Osteoblast (primary cell): ENCODE results near the gene AQP1. TPM values are rescaled to one million over a fixed set of nuclear protein-coding genes. Genes with fewer than 3 reads are reported as not detected.

Source experiments
- DNase-seq: peaks from one replicate; pipeline ENCODE4 v3.0.0; 2011; ENCODE audit warnings: low spot score, mixed read lengths; ENCODE audit not compliant: insufficient read length; ENCODE audit errors: missing footprints
- H2AFZ ChIP-seq: 2 replicates; pipeline ENCODE4 v1.6.0; 2011; ENCODE audit warnings: mild to moderate bottlenecking, low read length
- H3K27ac ChIP-seq: 2 replicates; pipeline ENCODE4 v1.5.1; 2011; ENCODE audit warnings: mild to moderate bottlenecking, low read depth, low read length, moderate library complexity
- H3K27me3 ChIP-seq: 2 replicates; pipeline ENCODE4 v1.6.0; 2012; ENCODE audit warnings: mild to moderate bottlenecking, control low read depth, inconsistent platforms, low read length, moderate library complexity; ENCODE audit not compliant: insufficient read depth
- H3K36me3 ChIP-seq: 2 replicates; pipeline ENCODE4 v1.5.1; 2011; ENCODE audit warnings: mild to moderate bottlenecking, low read length, control low read depth, moderate library complexity; ENCODE audit not compliant: insufficient read depth
- H3K4me1 ChIP-seq: 2 replicates; pipeline ENCODE4 v1.5.1; 2011; ENCODE audit warnings: mild to moderate bottlenecking, low read length, control low read depth, moderate library complexity; ENCODE audit not compliant: insufficient read depth
- H3K4me2 ChIP-seq: 2 replicates; pipeline ENCODE4 v1.6.0; 2011; ENCODE audit warnings: mild to moderate bottlenecking, low read length; ENCODE audit not compliant: insufficient read depth
- H3K4me3 ChIP-seq: fragments of 200-600 bp; sonication (generic); 3 replicates; pipeline ENCODE4 v1.5.1; 2012; ENCODE audit warnings: mild to moderate bottlenecking, low read length, inconsistent platforms; ENCODE audit not compliant: insufficient read depth
- H3K79me2 ChIP-seq: 2 replicates; pipeline ENCODE4 v1.6.0; 2012; ENCODE audit warnings: mild to moderate bottlenecking, low read length, control low read depth, inconsistent platforms; ENCODE audit not compliant: insufficient read depth
- H3K9me3 ChIP-seq: 2 replicates; pipeline ENCODE4 v1.5.1; 2011; ENCODE audit warnings: low read depth, low read length, control low read depth
- H4K20me1 ChIP-seq: 2 replicates; pipeline ENCODE4 v1.6.0; 2012; ENCODE audit warnings: mild to moderate bottlenecking, low read length, control low read depth; ENCODE audit not compliant: insufficient read depth
- total RNA-seq: library from RNA; depleted of rRNA; stranded (reverse); fragments of >200 nt; gene quantifications from 2 replicates; pipeline ENCODE4 v1.2.3, GENCODE V29; 2012
- TF ChIP-seq, protein P1 (sequence below): IDR thresholded peaks from 2 replicates; pipeline ENCODE4 v1.5.1; 2011; ENCODE audit warnings: mild to moderate bottlenecking, low read depth, low read length, moderate library complexity; ENCODE audit errors: extremely low read depth

Gene AQP1
- total RNA-seq, 1 donor = 0.72 TPM

GRCh38 chr7:30916255-30916654 lies 4.6 kb downstream of the AQP1 start:
- H4K20me1 ChIP-seq = no peaks in the 10 kb centered on the region
- no peak overlapping the region for H2AFZ ChIP-seq
- H3K79me2 ChIP-seq = no peaks in the 10 kb centered on the region
- no peaks in the 10 kb centered on the region for H3K27me3 ChIP-seq
- TF ChIP-seq, protein P1, sequence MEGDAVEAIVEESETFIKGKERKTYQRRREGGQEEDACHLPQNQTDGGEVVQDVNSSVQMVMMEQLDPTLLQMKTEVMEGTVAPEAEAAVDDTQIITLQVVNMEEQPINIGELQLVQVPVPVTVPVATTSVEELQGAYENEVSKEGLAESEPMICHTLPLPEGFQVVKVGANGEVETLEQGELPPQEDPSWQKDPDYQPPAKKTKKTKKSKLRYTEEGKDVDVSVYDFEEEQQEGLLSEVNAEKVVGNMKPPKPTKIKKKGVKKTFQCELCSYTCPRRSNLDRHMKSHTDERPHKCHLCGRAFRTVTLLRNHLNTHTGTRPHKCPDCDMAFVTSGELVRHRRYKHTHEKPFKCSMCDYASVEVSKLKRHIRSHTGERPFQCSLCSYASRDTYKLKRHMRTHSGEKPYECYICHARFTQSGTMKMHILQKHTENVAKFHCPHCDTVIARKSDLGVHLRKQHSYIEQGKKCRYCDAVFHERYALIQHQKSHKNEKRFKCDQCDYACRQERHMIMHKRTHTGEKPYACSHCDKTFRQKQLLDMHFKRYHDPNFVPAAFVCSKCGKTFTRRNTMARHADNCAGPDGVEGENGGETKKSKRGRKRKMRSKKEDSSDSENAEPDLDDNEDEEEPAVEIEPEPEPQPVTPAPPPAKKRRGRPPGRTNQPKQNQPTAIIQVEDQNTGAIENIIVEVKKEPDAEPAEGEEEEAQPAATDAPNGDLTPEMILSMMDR = no peak
- H3K27ac ChIP-seq = no peak overlapping the region
- H3K4me1 ChIP-seq = peaks cover 21% of the 10 kb centered on the region
- no peaks in the 10 kb centered on the region for H3K36me3 ChIP-seq
- no peak overlapping the region for H3K4me3 ChIP-seq
- H3K4me2 ChIP-seq = no peak overlapping the region
- peak; percentile 48 for DNase-seq
- H3K9me3 ChIP-seq = no peaks in the 10 kb centered on the region

GRCh38 chr7:30916767-30917166 lies 5.1 kb downstream of the AQP1 start:
- Histone ChIP-seq H2AFZ (no peak overlapping the region), H3K79me2 (no peaks in the 10 kb centered on the region), H3K4me2 (no peak overlapping the region), H3K4me3 (no peak overlapping the region), H3K27me3 (no peaks in the 10 kb centered on the region), H4K20me1 (no peaks in the 10 kb centered on the region), H3K4me1 (peaks cover 25% of the 10 kb centered on the region), H3K36me3 (no peaks in the 10 kb centered on the region), H3K9me3 (no peaks in the 10 kb centered on the region), H3K27ac (no peak overlapping the region)
- TF ChIP-seq, protein P1 = no peak
- peak; percentile 3 for DNase-seq

DNA sequence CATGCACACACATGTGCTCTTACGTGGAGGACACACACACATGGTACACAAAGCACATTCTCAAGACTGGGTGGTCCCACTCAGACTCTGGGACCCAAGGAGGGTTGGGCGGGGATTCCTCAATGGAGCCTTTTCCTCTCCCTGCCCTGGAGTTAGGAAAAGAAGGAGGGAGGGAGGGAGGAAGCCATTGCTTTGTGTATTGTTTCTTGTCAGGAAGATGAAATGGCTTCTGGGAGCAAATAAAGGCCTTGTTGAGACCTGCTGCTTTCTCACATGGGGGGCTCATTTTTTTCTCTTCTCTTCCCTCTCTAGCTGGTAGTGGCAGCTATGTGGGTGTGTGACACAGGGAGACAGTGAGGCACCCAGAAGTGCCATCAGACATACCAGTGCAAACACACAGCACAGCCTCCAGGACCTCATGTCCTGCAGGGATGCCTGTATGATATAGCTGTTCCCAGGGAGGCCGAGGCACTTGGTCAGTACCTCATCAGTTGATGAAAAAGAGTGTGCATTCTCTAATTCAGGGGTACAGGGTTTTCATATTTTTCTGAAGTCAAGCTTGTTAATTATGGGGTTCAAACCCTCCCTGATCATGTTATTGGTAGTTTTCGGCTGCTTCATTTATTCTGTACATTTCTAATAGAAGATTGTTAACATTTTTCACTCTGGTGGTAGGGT lies 5.7 kb downstream of the AQP1 start:
- Histone ChIP-seq H3K9me3 (no peaks in the 10 kb centered on the region), H3K4me1 (peaks cover 25% of the 10 kb centered on the region), H3K36me3 (no peaks in the 10 kb centered on the region), H2AFZ (no peak overlapping the region), H4K20me1 (no peaks in the 10 kb centered on the region), H3K4me2 (no peak overlapping the region), H3K79me2 (no peaks in the 10 kb centered on the region), H3K4me3 (no peak overlapping the region), H3K27ac (no peak overlapping the region), H3K27me3 (no peaks in the 10 kb centered on the region)
- TF ChIP-seq, protein P1 = no peak
- DNase-seq = peak; percentile 67

DNA sequence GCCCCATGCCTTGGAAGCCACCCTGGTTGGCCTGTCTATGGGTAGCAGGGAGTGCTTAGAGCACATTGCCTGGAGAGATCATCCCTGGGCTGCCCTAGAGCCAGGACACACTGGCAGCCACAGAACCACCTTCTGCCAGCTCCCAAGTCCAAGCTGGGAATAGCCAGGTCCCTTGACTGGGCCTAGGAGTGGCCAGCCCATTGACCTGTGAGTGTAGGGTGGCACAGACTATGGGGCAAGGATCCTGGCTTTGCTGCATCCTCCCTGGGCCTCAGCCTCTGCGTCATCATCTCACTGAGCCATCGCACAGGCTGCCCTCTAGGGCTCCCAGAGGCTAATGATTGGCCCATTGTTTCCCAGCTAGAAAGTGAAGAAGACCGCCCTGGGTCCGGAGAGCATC lies 7.0 kb downstream of the AQP1 start:
- DNase-seq = no peak
- Histone ChIP-seq H3K4me3 (no peak overlapping the region), H3K4me1 (peaks cover 25% of the 10 kb centered on the region), H3K79me2 (no peaks in the 10 kb centered on the region), H3K9me3 (no peaks in the 10 kb centered on the region), H3K27ac (no peak overlapping the region), H4K20me1 (no peaks in the 10 kb centered on the region), H3K4me2 (no peak overlapping the region), H2AFZ (no peak overlapping the region), H3K36me3 (no peaks in the 10 kb centered on the region), H3K27me3 (no peaks in the 10 kb centered on the region)
- TF ChIP-seq, protein P1 = no peak
